ENCODE results near the gene ABAT.

The ABAT gene

DNA sequence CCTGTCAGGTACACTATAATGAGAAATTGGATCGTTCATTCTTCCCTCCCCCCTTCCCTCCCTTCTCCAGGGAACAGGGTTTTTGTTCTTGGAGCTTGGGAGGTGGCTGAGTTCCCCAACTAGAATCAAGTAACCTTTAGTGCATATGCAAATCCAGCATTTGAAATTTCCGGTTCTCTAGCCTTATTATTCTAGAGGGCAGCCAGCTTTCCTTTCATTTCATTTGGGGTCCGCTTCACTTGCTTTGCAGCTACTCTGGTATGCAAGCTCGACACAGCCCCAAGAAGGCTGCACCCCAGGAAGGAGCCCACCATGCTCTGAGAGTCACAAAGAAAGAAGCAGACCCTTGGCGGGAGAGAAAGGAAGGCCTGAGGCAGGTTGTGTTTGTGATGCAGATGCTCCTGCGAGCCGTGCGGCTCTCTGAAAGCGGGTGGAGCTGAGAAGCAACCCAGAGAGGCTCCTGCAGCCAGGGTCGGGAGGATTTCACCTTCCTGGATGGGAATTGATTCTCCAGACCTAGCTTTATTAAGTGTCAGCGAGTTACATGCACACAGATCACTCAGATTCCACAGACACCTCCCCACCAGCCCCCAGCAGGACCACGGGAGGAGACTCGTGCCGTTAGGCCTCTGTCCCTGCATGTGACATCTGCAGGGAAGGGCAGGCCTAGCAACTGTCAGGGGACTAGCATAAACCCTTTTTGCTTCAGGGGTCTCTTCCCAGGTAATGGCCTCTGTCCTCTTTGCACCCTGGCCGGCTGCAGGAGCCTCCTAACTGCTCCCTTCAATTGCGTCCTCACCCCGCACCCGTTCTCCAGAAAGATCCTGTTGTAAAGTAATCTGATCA lies 157.7 kb downstream of the ABAT start:
- no peak for ATAC-seq
- TF ChIP-seq BACH2 (CRISPR knock-in tag; IDR thresholded peaks at IDR 0.05; ENCODE audit: borderline replicate concordance), result no peak
- no peak for TF ChIP-seq ZNF70 (CRISPR knock-in tag; IDR thresholded peaks at IDR 0.05)
- TF ChIP-seq, protein P1, sequence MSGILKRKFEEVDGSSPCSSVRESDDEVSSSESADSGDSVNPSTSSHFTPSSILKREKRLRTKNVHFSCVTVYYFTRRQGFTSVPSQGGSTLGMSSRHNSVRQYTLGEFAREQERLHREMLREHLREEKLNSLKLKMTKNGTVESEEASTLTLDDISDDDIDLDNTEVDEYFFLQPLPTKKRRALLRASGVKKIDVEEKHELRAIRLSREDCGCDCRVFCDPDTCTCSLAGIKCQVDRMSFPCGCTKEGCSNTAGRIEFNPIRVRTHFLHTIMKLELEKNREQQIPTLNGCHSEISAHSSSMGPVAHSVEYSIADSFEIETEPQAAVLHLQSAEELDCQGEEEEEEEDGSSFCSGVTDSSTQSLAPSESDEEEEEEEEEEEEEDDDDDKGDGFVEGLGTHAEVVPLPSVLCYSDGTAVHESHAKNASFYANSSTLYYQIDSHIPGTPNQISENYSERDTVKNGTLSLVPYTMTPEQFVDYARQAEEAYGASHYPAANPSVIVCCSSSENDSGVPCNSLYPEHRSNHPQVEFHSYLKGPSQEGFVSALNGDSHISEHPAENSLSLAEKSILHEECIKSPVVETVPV (CRISPR knock-in tag; IDR thresholded peaks at IDR 0.05), result no peak
- no peak for TF ChIP-seq RARB (CRISPR knock-in tag; IDR thresholded peaks at IDR 0.05)
- no peak for TF ChIP-seq ZNF8 (CRISPR knock-in tag; IDR thresholded peaks at IDR 0.05)
- TF ChIP-seq, protein P2, sequence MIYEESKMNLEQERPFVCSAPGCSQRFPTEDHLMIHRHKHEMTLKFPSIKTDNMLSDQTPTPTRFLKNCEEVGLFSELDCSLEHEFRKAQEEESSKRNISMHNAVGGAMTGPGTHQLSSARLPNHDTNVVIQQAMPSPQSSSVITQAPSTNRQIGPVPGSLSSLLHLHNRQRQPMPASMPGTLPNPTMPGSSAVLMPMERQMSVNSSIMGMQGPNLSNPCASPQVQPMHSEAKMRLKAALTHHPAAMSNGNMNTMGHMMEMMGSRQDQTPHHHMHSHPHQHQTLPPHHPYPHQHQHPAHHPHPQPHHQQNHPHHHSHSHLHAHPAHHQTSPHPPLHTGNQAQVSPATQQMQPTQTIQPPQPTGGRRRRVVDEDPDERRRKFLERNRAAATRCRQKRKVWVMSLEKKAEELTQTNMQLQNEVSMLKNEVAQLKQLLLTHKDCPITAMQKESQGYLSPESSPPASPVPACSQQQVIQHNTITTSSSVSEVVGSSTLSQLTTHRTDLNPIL (CRISPR knock-in tag; IDR thresholded peaks at IDR 0.05; ENCODE audit: low read depth), result no peak
- no peak for TF ChIP-seq ZFP3 (CRISPR knock-in tag; IDR thresholded peaks at IDR 0.05)
- no peak for TF ChIP-seq ESRRG (CRISPR knock-in tag; IDR thresholded peaks at IDR 0.05)
- TF ChIP-seq, protein P3, sequence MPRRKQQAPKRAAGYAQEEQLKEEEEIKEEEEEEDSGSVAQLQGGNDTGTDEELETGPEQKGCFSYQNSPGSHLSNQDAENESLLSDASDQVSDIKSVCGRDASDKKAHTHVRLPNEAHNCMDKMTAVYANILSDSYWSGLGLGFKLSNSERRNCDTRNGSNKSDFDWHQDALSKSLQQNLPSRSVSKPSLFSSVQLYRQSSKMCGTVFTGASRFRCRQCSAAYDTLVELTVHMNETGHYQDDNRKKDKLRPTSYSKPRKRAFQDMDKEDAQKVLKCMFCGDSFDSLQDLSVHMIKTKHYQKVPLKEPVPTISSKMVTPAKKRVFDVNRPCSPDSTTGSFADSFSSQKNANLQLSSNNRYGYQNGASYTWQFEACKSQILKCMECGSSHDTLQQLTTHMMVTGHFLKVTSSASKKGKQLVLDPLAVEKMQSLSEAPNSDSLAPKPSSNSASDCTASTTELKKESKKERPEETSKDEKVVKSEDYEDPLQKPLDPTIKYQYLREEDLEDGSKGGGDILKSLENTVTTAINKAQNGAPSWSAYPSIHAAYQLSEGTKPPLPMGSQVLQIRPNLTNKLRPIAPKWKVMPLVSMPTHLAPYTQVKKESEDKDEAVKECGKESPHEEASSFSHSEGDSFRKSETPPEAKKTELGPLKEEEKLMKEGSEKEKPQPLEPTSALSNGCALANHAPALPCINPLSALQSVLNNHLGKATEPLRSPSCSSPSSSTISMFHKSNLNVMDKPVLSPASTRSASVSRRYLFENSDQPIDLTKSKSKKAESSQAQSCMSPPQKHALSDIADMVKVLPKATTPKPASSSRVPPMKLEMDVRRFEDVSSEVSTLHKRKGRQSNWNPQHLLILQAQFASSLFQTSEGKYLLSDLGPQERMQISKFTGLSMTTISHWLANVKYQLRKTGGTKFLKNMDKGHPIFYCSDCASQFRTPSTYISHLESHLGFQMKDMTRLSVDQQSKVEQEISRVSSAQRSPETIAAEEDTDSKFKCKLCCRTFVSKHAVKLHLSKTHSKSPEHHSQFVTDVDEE (CRISPR knock-in tag; IDR thresholded peaks at IDR 0.05), result no peak
- TF ChIP-seq GLIS3 (CRISPR knock-in tag; IDR thresholded peaks at IDR 0.05), result no peak
- TF ChIP-seq ZNF565 (CRISPR knock-in tag; conservative IDR thresholded peaks at IDR 0.05; ENCODE audit: low read depth), result no peak
- TF ChIP-seq CSDC2 (CRISPR knock-in tag; IDR thresholded peaks at IDR 0.05), result no peak
- no peak for TF ChIP-seq POU6F1 (CRISPR knock-in tag; IDR thresholded peaks at IDR 0.05; ENCODE audit: borderline replicate concordance, low read depth)
- TF ChIP-seq TCF4 (CRISPR knock-in tag; IDR thresholded peaks at IDR 0.05; ENCODE audit: borderline replicate concordance), result no peak
- no peak for TF ChIP-seq PATZ1 (CRISPR knock-in tag; IDR thresholded peaks at IDR 0.05; ENCODE audit: borderline replicate concordance)

DNA sequence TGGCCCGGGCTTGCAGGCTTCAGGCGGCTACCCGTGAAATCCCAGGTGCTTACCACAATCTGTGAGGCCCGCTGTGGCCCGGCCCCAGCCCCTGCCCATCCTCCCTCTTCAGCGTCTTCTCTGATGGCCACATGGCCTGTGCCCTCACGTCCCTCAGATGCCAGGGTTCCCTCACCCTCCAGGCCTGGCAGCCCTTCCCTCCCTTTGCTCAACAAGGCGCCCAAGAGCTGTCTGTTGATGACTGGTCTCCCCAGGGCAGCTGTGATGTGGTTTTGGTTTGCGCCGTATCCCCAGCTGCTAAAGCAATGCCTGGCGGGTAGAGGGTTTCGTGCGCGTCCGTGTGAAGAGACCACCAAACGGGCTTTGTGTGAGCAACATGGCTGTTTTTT lies 158.3 kb downstream of the ABAT start:
- ATAC-seq, result no peak; the same call in 2 of the 3 replicates
- TF ChIP-seq PATZ1 (CRISPR knock-in tag; IDR thresholded peaks at IDR 0.05; ENCODE audit: borderline replicate concordance) (no peak), ESRRG (CRISPR knock-in tag; IDR thresholded peaks at IDR 0.05) (no peak), ZFP3 (CRISPR knock-in tag; IDR thresholded peaks at IDR 0.05) (no peak), TOX (CRISPR knock-in tag; IDR thresholded peaks at IDR 0.05; ENCODE audit: borderline replicate concordance) (no peak), SNAI2 (CRISPR knock-in tag; IDR thresholded peaks at IDR 0.05) (no peak), ZNF565 (CRISPR knock-in tag; conservative IDR thresholded peaks at IDR 0.05; ENCODE audit: low read depth) (no peak), ARNTL (CRISPR knock-in tag; IDR thresholded peaks at IDR 0.05; ENCODE audit: borderline replicate concordance, low read depth) (no peak)
- TF ChIP-seq, protein P2 (CRISPR knock-in tag; IDR thresholded peaks at IDR 0.05; ENCODE audit: low read depth), result no peak

Data from SK-N-SH treated with all-trans-retinoic acid at 6 μM for 48 hours (cell line).